GM23248 (cell line): ENCODE results near the gene CARD6.

ENCODE experiments used
- EZH2 ChIP-seq: fragments of 200-600 bp; sonication (generic); IDR thresholded peaks from 2 replicates; pipeline ENCODE4 v1.6.1; 2018; ENCODE audit warnings: antibody characterized with exemption, mild to moderate bottlenecking; ENCODE audit not compliant: insufficient read depth, poor library complexity, severe bottlenecking
- EZH2phosphoT487 ChIP-seq: fragments of 200-600 bp; sonication (generic); IDR thresholded peaks from 2 replicates; pipeline ENCODE4 v1.6.1; 2018; ENCODE audit warnings: antibody characterized with exemption, moderate library complexity, mild to moderate bottlenecking, low read depth; ENCODE audit not compliant: insufficient read depth

DNA sequence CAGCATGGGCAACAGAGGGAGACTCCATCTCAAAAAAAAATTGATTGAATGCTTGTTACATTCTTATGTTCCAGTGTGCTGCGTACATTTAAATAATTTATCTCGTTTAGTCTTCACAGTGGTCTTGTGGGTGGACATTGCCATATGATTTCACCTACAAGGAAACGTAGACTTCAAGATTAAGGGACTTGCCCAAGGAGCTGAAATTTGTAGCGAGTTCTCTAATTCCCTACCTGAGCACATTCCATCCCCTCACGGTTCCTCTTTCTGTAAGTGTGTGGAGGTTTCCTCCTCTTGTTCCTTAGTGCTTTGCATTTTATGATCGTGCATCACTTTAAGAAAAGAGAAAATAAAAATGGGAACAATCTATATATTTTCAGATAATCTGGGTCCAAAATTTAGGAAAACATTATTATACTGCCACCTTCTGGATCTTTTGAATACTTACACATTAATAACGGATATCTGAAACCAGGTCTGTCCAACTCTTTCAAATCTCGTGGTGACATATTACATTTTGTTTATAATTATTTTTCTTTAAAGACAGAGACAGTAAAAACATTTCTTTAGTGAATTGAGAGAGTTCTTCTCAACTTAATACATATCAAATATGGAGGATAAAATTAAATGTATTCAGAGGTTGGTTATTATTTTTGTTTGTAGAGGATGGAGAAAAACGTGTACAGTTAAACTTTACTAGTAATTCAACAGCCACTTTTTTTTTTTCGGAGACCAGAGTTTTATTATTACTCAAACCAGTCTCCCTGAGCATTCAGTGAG lies 38.2 kb downstream of the CARD6 start:
- TF ChIP-seq EZH2 (no peak), EZH2phosphoT487 (no peak)
